ENCODE measurements around the gene PAK4.

The PAK4 gene

GRCh38 chr19:39183104-39183503 is 57.5 kb downstream of the PAK4 start:
- TF ChIP-seq FOXP2 (optimal IDR thresholded peaks at IDR 0.05; ENCODE audit: borderline replicate concordance, extremely low read depth, extremely low read length, insufficient read depth) = no peak
- TF ChIP-seq REST (IDR thresholded peaks at IDR 0.05; ENCODE audit: insufficient read depth in 1 of 2, low read depth in 2 of 2, low read length in 2 of 2) = no peak
- no peak for TF ChIP-seq TAF1 (IDR thresholded peaks at IDR 0.05; ENCODE audit: borderline replicate concordance, insufficient read depth, low read length)
- no peak for TF ChIP-seq POLR2AphosphoS5 (IDR thresholded peaks at IDR 0.05; ENCODE audit: low read depth, low read length)
- TF ChIP-seq SIN3A (IDR thresholded peaks at IDR 0.05; ENCODE audit: borderline replicate concordance, insufficient read depth, low read length) = no peak

- no peak for TF ChIP-seq FOXP2 (optimal IDR thresholded peaks at IDR 0.05; ENCODE audit: borderline replicate concordance, extremely low read depth, extremely low read length, insufficient read depth)
- no peak for TF ChIP-seq SIN3A (IDR thresholded peaks at IDR 0.05; ENCODE audit: borderline replicate concordance, insufficient read depth, low read length)
- TF ChIP-seq REST (IDR thresholded peaks at IDR 0.05; ENCODE audit: insufficient read depth in 1 of 2, low read depth in 2 of 2, low read length in 2 of 2) = no peak
- no peak for TF ChIP-seq POLR2AphosphoS5 (IDR thresholded peaks at IDR 0.05; ENCODE audit: low read depth, low read length)
- TF ChIP-seq TAF1 (IDR thresholded peaks at IDR 0.05; ENCODE audit: borderline replicate concordance, insufficient read depth, low read length) = no peak
Observed at GRCh38 chr19:39186391-39186790, 60.8 kb downstream of the PAK4 start.

GRCh38 chr19:39187552-39187943 is 62.0 kb downstream of the PAK4 start:
- TF ChIP-seq REST (IDR thresholded peaks at IDR 0.05; ENCODE audit: insufficient read depth in 1 of 2, low read depth in 2 of 2, low read length in 2 of 2) = no peak
- no peak for TF ChIP-seq TAF1 (IDR thresholded peaks at IDR 0.05; ENCODE audit: borderline replicate concordance, insufficient read depth, low read length)
- no peak for TF ChIP-seq FOXP2 (optimal IDR thresholded peaks at IDR 0.05; ENCODE audit: borderline replicate concordance, extremely low read depth, extremely low read length, insufficient read depth)
- no peak for TF ChIP-seq SIN3A (IDR thresholded peaks at IDR 0.05; ENCODE audit: borderline replicate concordance, insufficient read depth, low read length)
- TF ChIP-seq POLR2AphosphoS5 (IDR thresholded peaks at IDR 0.05; ENCODE audit: low read depth, low read length) = no peak

- TF ChIP-seq POLR2AphosphoS5 (IDR thresholded peaks at IDR 0.05; ENCODE audit: low read depth, low read length) = no peak
- TF ChIP-seq SIN3A (IDR thresholded peaks at IDR 0.05; ENCODE audit: borderline replicate concordance, insufficient read depth, low read length) = no peak
- no peak for TF ChIP-seq TAF1 (IDR thresholded peaks at IDR 0.05; ENCODE audit: borderline replicate concordance, insufficient read depth, low read length)
- no peak for TF ChIP-seq REST (IDR thresholded peaks at IDR 0.05; ENCODE audit: insufficient read depth in 1 of 2, low read depth in 2 of 2, low read length in 2 of 2)
- TF ChIP-seq FOXP2 (optimal IDR thresholded peaks at IDR 0.05; ENCODE audit: borderline replicate concordance, extremely low read depth, extremely low read length, insufficient read depth) = no peak
Observed at GRCh38 chr19:39188960-39189359, 63.4 kb downstream of the PAK4 start.

GRCh38 chr19:39190768-39191167 is 65.2 kb downstream of the PAK4 start:
- TF ChIP-seq SIN3A (IDR thresholded peaks at IDR 0.05; ENCODE audit: borderline replicate concordance, insufficient read depth, low read length) (no peak), FOXP2 (optimal IDR thresholded peaks at IDR 0.05; ENCODE audit: borderline replicate concordance, extremely low read depth, extremely low read length, insufficient read depth) (no peak), REST (IDR thresholded peaks at IDR 0.05; ENCODE audit: insufficient read depth in 1 of 2, low read depth in 2 of 2, low read length in 2 of 2) (no peak), TAF1 (IDR thresholded peaks at IDR 0.05; ENCODE audit: borderline replicate concordance, insufficient read depth, low read length) (no peak), POLR2AphosphoS5 (IDR thresholded peaks at IDR 0.05; ENCODE audit: low read depth, low read length) (no peak)
